HepG2 (cell line): ENCODE results near the gene PLPP3. TPM values are rescaled to one million over a fixed set of nuclear protein-coding genes. Genes with fewer than 3 reads are reported as not detected.
A peak's percentile ranks its signal among the peaks of the same experiment; 100 is the strongest.

Experiments
- CC2D1A ChIP-seq: sonication (generic); formaldehyde crosslinking; IDR thresholded peaks from 2 replicates; pipeline ENCODE4 v1.8.1; 2023; ENCODE audit warnings: mild to moderate bottlenecking, missing genetic modification reagents
- FOSL1 ChIP-seq: sonication (generic); formaldehyde crosslinking; IDR thresholded peaks from 2 replicates; pipeline ENCODE4 v1.9.0; 2021; ENCODE audit warnings: missing genetic modification reagents, borderline replicate concordance
- FOXA3 ChIP-seq: IDR thresholded peaks from 2 replicates; pipeline ENCODE4 v1.6.1; 2016; ENCODE audit warnings: missing genetic modification reagents, missing compliant biosample characterization
- HHEX ChIP-seq: IDR thresholded peaks from 2 replicates; pipeline ENCODE4 v1.6.1; 2016; ENCODE audit warnings: control low read depth
- MED1 ChIP-seq: sonication (generic); formaldehyde crosslinking; IDR thresholded peaks from 2 replicates; pipeline ENCODE4 v1.4.0; 2020; ENCODE audit warnings: missing genetic modification reagents
- PHF5A ChIP-seq: IDR thresholded peaks from one replicate; pipeline ENCODE4 v1.6.1; 2018; ENCODE audit warnings: low read depth, missing genetic modification reagents; ENCODE audit not compliant: unreplicated experiment
- RCOR2 ChIP-seq: IDR thresholded peaks from 2 replicates; pipeline ENCODE4 v1.6.1; 2016; ENCODE audit warnings: missing biosample characterization, missing genetic modification reagents
- RXRA ChIP-seq: sonication (generic); formaldehyde crosslinking; IDR thresholded peaks from 2 replicates; pipeline ENCODE4 v1.5.1; 2020; ENCODE audit warnings: missing genetic modification reagents
- SAP130 ChIP-seq: IDR thresholded peaks from 2 replicates; pipeline ENCODE4 v1.6.1; 2016; ENCODE audit warnings: low read depth
- ZBTB10 ChIP-seq: sonication (generic); formaldehyde crosslinking; IDR thresholded peaks from 2 replicates; pipeline ENCODE4 v1.4.0; 2020; ENCODE audit warnings: missing genetic modification reagents, borderline replicate concordance
- ZEB1 ChIP-seq: IDR thresholded peaks from 2 replicates; pipeline ENCODE4 v1.6.1; 2012; ENCODE audit warnings: mild to moderate bottlenecking, low read depth, inconsistent platforms; ENCODE audit not compliant: insufficient replicate concordance
- ZNF317 ChIP-seq: sonication (generic); formaldehyde crosslinking; IDR thresholded peaks from 2 replicates; pipeline ENCODE4 v1.5.0; 2020; ENCODE audit warnings: mild to moderate bottlenecking, missing genetic modification reagents
- ZNF598 ChIP-seq: sonication (generic); formaldehyde crosslinking; IDR thresholded peaks from 2 replicates; pipeline ENCODE4 v1.5.1; 2020; ENCODE audit warnings: mild to moderate bottlenecking, missing genetic modification reagents, borderline replicate concordance
- polyA plus RNA-seq, 8 experiments: library from polyadenylated mRNA; depleted of rRNA in 3 of 8; stranded (reverse) in 7 of 8; unstranded in 1 of 8; fragments of >200 nt; fragmentation: Illumina TruSeq in 4 of 8; extraction: Trizol in 4 of 8; gene quantifications; 2 replicates each; pipeline versions ENCODE4 v1.2.1 to v1.2.3, GENCODE V29; 2011 to 2016; ENCODE audit warnings: low read depth in 4 of 8, missing spikeins in 1 of 8, mixed read lengths in 1 of 8; ENCODE audit not compliant: insufficient read depth in 1 of 8
- total RNA-seq, 5 experiments: library from RNA; depleted of rRNA; stranded (reverse); fragments of >200 nt; fragmentation: Illumina TruSeq; extraction: Trizol; gene quantifications; 2 replicates each; pipeline ENCODE4 v1.2.3, GENCODE V29; 2016; ENCODE audit warnings: low read depth in 1 of 5
- TF ChIP-seq, protein P1 (sequence below), 2 experiments: fragments of 450-650 bp in 1 of 2; sonication (generic) in 1 of 2; formaldehyde crosslinking; IDR thresholded peaks; 2 replicates each; pipeline versions ENCODE4 v1.5.0 to v1.8.0; 2020 to 2022; ENCODE audit warnings: mild to moderate bottlenecking in 1 of 2, missing genetic modification reagents in 1 of 2
- TF ChIP-seq, protein P2 (sequence below): sonication (generic); formaldehyde crosslinking; IDR thresholded peaks from 2 replicates; pipeline ENCODE4 v1.5.0; 2020; ENCODE audit warnings: mild to moderate bottlenecking, missing genetic modification reagents
- TF ChIP-seq, protein P3 (sequence below): sonication (generic); formaldehyde crosslinking; conservative IDR thresholded peaks from 2 replicates; pipeline ENCODE4 v1.4.0; 2020; ENCODE audit warnings: missing genetic modification reagents
- TF ChIP-seq, protein P4 (sequence below): sonication (generic); formaldehyde crosslinking; IDR thresholded peaks from 2 replicates; pipeline ENCODE4 v1.4.0; 2020; ENCODE audit warnings: missing genetic modification reagents

Gene PLPP3
- total and polyA plus RNA-seq, 2 of the 13 experiments (the other 11 are each of a cell fraction or from before 2014, with no cell fraction given), result 49.7 to 65.8 TPM

DNA sequence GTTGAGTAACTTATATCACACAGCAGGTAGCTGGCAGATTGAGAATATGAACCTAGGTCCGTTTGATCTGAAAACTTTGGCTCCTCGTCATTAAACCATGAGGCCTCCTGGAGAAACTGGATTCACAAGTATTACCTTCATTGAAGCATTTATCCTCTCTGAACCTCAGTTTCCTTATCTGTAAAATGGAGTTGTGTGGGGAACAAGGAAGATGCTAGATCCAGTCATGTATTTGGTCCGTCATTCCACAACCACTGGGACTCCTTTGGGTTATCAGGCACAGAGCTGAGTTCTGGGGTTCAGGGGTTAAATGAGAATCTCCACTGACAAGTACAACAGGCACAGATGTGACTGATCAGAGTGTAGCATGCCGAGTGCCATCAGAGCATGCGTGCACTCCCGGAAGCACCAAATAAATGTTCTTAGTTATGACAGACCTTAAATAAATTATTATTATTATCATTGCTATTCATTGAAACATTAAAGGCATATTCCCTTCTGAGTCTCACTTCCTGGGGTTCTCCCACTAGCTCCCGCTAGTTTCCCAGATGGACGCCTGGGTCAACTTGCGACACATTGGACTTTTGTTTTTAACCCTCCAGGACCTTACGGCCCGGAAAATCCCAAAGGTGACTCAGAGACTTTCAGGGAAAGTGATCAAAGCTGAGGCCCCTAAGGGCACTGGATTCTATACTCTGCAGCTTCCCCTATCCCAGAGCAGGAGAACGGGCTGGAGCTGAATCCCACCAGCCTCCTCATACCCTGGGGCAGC is 130.6 kb downstream of the PLPP3 start (continued):
- TF ChIP-seq, protein P1, sequence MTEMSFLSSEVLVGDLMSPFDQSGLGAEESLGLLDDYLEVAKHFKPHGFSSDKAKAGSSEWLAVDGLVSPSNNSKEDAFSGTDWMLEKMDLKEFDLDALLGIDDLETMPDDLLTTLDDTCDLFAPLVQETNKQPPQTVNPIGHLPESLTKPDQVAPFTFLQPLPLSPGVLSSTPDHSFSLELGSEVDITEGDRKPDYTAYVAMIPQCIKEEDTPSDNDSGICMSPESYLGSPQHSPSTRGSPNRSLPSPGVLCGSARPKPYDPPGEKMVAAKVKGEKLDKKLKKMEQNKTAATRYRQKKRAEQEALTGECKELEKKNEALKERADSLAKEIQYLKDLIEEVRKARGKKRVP (CRISPR knock-in tag; IDR thresholded peaks at IDR 0.05), result 0 out of 4 replicates have a peak, but pooled peaks of 1 of the 2 experiments have one; percentile 4
- TF ChIP-seq MED1 (CRISPR knock-in tag), result peak; percentile 92
- TF ChIP-seq, protein P2, sequence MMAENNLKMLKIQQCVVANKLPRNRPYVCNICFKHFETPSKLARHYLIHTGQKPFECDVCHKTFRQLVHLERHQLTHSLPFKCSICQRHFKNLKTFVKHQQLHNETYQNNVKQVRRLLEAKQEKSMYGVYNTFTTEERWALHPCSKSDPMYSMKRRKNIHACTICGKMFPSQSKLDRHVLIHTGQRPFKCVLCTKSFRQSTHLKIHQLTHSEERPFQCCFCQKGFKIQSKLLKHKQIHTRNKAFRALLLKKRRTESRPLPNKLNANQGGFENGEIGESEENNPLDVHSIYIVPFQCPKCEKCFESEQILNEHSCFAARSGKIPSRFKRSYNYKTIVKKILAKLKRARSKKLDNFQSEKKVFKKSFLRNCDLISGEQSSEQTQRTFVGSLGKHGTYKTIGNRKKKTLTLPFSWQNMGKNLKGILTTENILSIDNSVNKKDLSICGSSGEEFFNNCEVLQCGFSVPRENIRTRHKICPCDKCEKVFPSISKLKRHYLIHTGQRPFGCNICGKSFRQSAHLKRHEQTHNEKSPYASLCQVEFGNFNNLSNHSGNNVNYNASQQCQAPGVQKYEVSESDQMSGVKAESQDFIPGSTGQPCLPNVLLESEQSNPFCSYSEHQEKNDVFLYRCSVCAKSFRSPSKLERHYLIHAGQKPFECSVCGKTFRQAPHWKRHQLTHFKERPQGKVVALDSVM (CRISPR knock-in tag), result 0 out of 2 replicates have a peak, but pooled peaks have one; percentile 16
- no peak for TF ChIP-seq CC2D1A
- TF ChIP-seq ZEB1, result peak; percentile 70
- TF ChIP-seq ZNF317, result peak; percentile 61; the same call in 1 of the 2 replicates
- TF ChIP-seq ZBTB10 (CRISPR knock-in tag), result peak; percentile 61; the same call in 1 of the 2 replicates
- peak; percentile 87; the same call in 1 of the 2 replicates for TF ChIP-seq FOSL1 (CRISPR knock-in tag)
- TF ChIP-seq, protein P3, sequence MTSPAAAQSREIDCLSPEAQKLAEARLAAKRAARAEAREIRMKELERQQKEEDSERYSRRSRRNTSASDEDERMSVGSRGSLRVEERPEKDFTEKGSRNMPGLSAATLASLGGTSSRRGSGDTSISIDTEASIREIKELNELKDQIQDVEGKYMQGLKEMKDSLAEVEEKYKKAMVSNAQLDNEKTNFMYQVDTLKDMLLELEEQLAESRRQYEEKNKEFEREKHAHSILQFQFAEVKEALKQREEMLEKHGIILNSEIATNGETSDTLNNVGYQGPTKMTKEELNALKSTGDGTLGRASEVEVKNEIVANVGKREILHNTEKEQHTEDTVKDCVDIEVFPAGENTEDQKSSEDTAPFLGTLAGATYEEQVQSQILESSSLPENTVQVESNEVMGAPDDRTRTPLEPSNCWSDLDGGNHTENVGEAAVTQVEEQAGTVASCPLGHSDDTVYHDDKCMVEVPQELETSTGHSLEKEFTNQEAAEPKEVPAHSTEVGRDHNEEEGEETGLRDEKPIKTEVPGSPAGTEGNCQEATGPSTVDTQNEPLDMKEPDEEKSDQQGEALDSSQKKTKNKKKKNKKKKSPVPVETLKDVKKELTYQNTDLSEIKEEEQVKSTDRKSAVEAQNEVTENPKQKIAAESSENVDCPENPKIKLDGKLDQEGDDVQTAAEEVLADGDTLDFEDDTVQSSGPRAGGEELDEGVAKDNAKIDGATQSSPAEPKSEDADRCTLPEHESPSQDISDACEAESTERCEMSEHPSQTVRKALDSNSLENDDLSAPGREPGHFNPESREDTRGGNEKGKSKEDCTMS (CRISPR knock-in tag), result no peak
- TF ChIP-seq HHEX (CRISPR knock-in tag), result no peak
- TF ChIP-seq ZNF598 (CRISPR knock-in tag), result no peak
- TF ChIP-seq PHF5A (CRISPR knock-in tag), result peak; percentile 55
- peak; percentile 56; the same call in 1 of the 2 replicates for TF ChIP-seq RCOR2 (CRISPR knock-in tag)
- TF ChIP-seq FOXA3 (CRISPR knock-in tag), result peak; percentile 61
- TF ChIP-seq SAP130 (CRISPR knock-in tag), result peak; percentile 44
- TF ChIP-seq, protein P4, sequence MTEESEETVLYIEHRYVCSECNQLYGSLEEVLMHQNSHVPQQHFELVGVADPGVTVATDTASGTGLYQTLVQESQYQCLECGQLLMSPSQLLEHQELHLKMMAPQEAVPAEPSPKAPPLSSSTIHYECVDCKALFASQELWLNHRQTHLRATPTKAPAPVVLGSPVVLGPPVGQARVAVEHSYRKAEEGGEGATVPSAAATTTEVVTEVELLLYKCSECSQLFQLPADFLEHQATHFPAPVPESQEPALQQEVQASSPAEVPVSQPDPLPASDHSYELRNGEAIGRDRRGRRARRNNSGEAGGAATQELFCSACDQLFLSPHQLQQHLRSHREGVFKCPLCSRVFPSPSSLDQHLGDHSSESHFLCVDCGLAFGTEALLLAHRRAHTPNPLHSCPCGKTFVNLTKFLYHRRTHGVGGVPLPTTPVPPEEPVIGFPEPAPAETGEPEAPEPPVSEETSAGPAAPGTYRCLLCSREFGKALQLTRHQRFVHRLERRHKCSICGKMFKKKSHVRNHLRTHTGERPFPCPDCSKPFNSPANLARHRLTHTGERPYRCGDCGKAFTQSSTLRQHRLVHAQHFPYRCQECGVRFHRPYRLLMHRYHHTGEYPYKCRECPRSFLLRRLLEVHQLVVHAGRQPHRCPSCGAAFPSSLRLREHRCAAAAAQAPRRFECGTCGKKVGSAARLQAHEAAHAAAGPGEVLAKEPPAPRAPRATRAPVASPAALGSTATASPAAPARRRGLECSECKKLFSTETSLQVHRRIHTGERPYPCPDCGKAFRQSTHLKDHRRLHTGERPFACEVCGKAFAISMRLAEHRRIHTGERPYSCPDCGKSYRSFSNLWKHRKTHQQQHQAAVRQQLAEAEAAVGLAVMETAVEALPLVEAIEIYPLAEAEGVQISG (CRISPR knock-in tag), result peak; percentile 49
- peak; percentile 75; the same call in 1 of the 2 replicates for TF ChIP-seq RXRA (CRISPR knock-in tag)
